ENCODE data around the gene NOXRED1.
A peak's percentile ranks its signal among the peaks of the same experiment; 100 is the strongest.

Gene NOXRED1

DNA sequence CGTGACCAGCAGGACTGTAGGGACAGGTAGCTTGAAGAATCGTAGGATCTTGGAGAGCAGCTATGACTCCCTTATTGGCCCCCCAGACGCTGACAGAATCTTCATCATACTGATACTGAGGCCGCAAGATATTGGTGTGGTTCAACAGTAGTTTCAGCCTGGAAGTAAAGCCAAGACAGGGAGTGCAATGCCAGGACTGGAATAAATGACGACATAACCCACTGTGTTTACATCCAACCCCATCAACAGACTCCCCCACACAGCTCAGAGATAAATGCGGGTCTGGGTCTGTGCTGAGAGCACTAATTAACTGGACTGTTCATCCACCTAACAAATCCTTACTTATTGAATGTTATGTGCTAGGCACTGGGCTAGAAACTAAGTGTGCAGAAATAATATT is 16.6 kb downstream of the NOXRED1 start:
- no peak for DNase-seq

DNA sequence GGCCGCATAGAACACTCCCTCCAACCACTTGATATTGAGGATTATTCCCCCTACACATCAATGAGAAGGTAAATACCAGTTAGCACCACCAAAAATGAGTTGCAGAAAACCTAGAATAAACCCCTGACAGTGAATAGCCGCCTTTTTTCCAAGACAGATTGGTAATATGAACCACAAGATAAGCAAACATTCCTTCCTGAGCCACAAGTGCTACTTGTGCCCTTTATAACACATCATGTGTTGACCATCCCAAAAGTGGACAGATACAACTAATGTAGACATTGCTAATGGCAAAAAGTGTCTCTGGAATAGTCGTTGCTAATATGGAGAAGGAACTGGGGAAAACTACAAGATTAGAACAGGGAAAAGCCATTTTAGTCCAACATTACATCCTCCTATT is 17.2 kb downstream of the NOXRED1 start:
- DNase-seq, result no peak

DNA sequence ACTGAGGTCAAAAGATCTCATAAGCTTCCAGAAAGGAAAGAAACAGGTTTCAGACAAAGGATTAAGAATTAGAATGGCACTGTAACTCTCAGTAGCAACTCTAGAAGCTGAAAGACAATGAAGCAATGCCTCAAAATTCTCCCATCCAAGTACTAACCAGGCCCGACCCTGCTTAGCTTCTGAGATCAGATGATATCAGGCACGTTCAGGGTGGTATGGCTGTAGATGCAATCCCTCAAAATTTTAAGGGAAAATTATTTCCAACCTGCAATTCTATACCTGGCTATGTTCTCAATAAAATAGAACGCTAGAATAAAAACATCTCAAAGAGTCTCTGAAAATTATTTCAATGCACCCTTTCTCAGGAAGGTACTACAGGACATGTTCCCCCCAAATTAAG is 19.6 kb downstream of the NOXRED1 start:
- no peak for DNase-seq

GRCh38 chr14:77400216-77400615 is 23.1 kb downstream of the NOXRED1 start:
- no peak for DNase-seq

- no peak for DNase-seq
Observed at GRCh38 chr14:77390188-77390587, 33.1 kb downstream of the NOXRED1 start.

GRCh38 chr14:77378701-77379100 is 44.6 kb downstream of the NOXRED1 start:
- no peak for DNase-seq

GRCh38 chr14:77377502-77377844 is 45.9 kb downstream of the NOXRED1 start:
- DNase-seq, result no peak

- DNase-seq, result peak; percentile 75
Observed at GRCh38 chr14:77376771-77377501, 46.4 kb downstream of the NOXRED1 start, which contains the start of the genes SAMD15 and TMED8. TSS of gene SAMD15 (plus strand) at chr14:77377379. CDS start at chr14:77377419, 40 bp downstream. TSS of gene TMED8 (minus strand) at chr14:77377094. CDS start at chr14:77377053, 41 bp downstream.

GRCh38 chr14:77375973-77376770 is 47.2 kb downstream of the NOXRED1 start:
- peak; percentile 9 for DNase-seq

DNA sequence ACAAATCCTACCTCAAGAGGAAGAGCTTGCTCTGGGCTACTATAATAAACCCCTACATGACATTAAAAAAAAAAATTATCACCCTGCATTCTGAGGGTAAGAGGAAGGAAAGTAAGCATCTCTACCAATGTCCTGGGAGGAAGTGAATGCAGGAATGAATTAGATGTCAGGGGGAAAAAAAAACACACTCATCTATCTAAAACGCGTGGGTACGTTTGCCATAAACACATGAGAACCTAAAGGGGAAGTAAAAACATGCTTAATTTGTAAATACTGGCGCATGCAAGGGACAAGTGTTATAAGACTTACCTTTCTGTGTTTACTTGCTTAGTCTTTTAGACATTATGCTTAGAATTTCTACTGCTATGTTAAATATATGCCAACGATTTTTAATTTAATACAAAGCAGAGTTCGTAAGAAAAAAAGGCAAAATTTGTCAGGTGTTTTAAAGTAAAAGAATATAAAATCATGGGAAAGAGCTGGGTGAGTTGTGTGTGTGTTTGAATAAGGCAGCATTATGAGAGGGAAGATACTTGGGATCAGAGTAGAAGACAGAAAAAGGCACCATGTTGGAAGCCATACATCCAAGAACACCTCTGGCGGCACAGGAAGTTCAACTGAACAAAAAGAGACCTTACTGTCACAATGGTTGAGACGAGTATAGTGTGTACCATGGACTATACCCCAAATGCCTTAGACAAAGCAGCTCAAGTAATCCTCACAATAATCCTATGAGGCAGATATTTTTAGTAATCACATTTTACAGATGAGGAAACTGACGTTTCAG is 48.0 kb downstream of the NOXRED1 start:
- DNase-seq, result no peak

GRCh38 chr14:77372304-77372841 is 51.0 kb downstream of the NOXRED1 start:
- no peak for DNase-seq

GRCh38 chr14:77369285-77369684 is 54.0 kb downstream of the NOXRED1 start:
- no peak for DNase-seq

DNA sequence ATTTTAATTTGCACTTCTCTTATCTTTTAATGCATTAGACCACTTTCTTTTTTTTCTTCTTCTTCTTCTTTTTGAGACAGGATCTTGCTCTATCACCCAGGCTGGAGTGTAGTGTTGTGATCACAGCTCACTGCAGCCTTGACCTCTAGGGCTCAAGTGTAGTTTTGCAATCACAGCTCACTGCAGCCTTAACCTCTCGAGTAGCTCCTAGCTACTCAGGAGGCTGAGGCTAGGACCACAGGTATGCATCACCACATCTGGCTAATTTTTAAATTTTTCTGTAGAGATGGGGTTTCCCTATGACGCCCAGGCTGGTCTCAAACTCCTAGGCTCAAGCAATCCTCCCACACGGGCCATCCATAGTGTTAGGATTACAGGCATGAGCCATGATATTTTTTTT is 59.2 kb downstream of the NOXRED1 start:
- DNase-seq, result no peak

DNA sequence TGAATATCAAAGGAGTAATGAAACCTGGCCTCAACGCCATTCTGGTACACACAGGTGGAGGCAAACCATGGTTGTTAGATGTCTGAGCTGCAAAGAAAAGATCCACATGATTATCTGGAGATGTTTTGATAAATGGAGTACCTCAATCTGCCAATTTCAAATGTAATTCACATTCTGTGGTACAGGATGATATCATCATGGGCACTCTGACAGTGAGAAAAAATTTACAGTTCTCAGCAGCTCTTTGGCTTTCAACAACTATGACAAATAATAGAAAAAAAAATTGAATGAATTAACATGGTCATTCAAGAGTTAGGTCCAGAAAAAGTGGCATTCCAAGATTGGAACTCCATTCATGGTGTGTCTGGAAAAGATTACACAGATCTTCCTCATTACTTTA is 63.7 kb downstream of the NOXRED1 start:
- no peak for DNase-seq

DNA sequence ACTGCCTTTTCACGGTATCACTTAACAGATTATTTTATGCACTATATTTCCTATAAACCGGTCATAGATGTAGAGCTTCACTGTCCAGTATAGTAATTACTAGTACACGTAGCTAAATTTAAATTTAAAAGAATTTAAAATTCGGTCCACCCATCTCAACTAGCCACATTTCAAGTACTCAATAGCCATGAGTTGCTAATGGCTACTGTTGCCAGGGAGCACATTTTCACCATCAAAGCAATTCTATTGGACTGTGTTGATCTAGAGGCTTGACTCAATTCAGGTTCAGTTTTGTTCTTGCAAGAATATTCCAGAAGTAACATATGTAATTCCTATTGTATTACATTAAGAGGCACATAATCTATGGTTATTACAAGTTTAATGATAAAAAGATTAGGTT is 66.4 kb downstream of the NOXRED1 start:
- no peak for DNase-seq

DNA sequence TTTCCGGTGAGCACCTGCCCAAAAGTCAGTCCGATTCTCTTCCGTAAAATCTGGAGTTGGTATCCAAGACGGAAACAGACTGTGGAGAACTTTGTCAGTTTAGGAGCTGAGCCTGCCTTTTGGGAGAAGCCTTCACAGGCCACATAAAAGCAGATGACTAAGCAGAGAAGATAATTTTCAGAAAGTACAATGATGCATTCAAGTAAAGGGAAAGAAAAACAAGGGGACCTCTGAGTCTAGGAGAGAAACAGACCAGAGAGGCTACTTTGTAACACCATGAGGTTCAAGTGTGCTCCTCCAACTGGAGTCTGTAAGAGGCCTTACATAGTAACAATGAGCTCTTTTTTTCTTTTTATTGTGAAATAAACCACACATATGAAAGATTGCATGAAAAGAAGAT is 67.5 kb downstream of the NOXRED1 start:
- DNase-seq, result no peak

GRCh38 chr14:77353469-77354141 is 69.7 kb downstream of the NOXRED1 start:
- DNase-seq, result no peak

DNA sequence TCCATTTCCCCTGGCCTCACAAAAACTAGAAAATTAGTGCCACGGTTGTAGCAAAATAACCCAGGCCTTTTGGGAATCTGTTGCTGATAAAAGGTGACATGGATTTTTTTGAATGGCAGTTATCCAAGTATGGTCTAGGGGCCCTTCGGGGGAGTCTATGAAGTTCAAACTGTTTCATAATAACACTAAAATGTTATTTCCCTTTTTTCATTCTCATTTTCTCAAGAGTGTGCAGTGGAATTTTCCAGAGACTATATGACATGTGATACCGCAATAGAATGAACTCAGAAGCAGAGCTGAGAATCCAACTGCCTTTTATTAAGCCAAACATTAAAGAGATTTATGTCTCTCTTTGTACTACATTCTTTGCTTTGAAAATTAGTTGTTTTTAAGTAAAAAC is 75.6 kb downstream of the NOXRED1 start:
- DNase-seq, result no peak

DNA sequence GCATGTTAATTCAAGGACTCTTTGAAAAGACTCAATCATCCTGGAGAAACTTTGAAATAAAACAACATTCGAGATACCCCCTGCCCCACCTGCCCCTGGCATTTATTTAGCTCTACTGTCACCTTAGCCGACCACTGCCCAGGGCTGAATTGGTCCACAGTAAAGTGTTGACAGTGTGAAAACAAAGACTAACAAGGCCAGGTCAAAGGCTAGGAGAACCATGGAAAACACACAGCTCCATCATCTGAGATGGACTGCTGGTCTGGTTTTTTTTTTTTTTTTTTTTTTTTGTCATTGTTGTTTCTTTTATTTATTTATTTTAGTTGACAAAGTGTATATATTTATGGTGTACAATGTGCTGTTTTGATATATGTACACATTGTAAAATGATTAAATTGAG is 76.8 kb downstream of the NOXRED1 start:
- DNase-seq, result no peak

GRCh38 chr14:77344377-77344996 is 78.8 kb downstream of the NOXRED1 start:
- DNase-seq, result no peak
